Esophagus muscularis mucosa (tissue), 3 donors: ENCODE measurements around the gene RASD2.

Experiments used
- POLR2A ChIP-seq: fragments of 450-650 bp; IDR thresholded peaks from one replicate; pipeline ENCODE4 v1.6.1; 2017; ENCODE audit warnings: antibody characterized with exemption, moderate library complexity, mild to moderate bottlenecking, low read depth
- TF ChIP-seq, protein P1 (sequence below), 3 experiments: fragments of 200-600 bp in 2 of 3; fragments of 450-650 bp in 1 of 3; sonication (generic) in 2 of 3; IDR thresholded peaks; one replicate each; pipeline ENCODE4 v1.5.1; 2017 to 2019; ENCODE audit warnings: antibody characterized with exemption in 3 of 3, mild to moderate bottlenecking in 2 of 3, moderate library complexity in 1 of 3

DNA sequence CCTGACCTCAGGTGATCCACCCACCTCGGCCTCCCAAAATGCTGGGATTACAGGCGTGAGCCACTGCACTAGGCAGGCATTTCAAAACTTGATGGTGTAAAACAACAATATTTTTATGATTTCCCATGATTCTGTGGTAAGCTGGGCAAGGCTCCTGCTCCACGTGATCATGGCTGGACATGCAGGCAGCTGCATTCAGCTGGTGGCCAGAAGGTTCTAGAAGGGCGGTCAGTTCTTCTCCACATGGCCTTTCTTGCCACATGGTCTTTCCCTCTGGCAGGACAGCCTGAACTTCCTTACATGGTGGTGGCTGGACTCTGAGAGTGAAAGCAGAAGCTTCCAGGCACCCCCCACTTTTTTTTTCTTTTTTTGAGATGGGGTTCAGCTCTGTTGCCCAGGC is 9.9 kb upstream of the RASD2 start:
- TF ChIP-seq POLR2A = no peak
- TF ChIP-seq, protein P1, sequence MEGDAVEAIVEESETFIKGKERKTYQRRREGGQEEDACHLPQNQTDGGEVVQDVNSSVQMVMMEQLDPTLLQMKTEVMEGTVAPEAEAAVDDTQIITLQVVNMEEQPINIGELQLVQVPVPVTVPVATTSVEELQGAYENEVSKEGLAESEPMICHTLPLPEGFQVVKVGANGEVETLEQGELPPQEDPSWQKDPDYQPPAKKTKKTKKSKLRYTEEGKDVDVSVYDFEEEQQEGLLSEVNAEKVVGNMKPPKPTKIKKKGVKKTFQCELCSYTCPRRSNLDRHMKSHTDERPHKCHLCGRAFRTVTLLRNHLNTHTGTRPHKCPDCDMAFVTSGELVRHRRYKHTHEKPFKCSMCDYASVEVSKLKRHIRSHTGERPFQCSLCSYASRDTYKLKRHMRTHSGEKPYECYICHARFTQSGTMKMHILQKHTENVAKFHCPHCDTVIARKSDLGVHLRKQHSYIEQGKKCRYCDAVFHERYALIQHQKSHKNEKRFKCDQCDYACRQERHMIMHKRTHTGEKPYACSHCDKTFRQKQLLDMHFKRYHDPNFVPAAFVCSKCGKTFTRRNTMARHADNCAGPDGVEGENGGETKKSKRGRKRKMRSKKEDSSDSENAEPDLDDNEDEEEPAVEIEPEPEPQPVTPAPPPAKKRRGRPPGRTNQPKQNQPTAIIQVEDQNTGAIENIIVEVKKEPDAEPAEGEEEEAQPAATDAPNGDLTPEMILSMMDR (IDR thresholded peaks at IDR 0.05) = no peak
